K562 (cell line): Measurements from ENCODE around the gene AGAP1. TPM values are rescaled to one million over a fixed set of nuclear protein-coding genes. Genes with fewer than 3 reads are reported as not detected.

Experiments used
- ATAC-seq: fragments of 200-7000 bp; cut with Tn5 transposase; 3 replicates; pipeline ENCODE4 v1.9.1; 2020; ENCODE audit warnings: moderate library complexity
- BruUV-seq: library from RNA; stranded (reverse); fragments of 400-500 nt; replicated peaks from 2 replicates; lab custom pipeline; 2021; lab: Mats Ljungman, UMichigan
- CTCF ChIA-PET: fragments of 300-600 bp; formaldehyde crosslinking; extraction: SDS; loops from one replicate; lab custom pipeline; 2021; ENCODE audit warnings: low intra/inter-chr PET ratio; lab: Yijun Ruan, JAX
- POLR2A ChIA-PET: fragments of 300-600, 350-650 bp; sonication (Branson Sonifier 250); formaldehyde crosslinking; extraction: SDS; loops from one replicate; lab custom pipeline; 2021; ENCODE audit warnings: antibody characterized with exemption, inconsistent platforms; lab: Yijun Ruan, JAX
- DNase-seq, 4 experiments: peaks; one replicate each; pipeline versions ENCODE4 v3.0.0 to v3.0.0-alpha.2; 2011 to 2018; ENCODE audit warnings: low spot score in 3 of 4, mixed read lengths in 3 of 4; ENCODE audit errors: extremely low read depth in 1 of 4
- FAIRE-seq: peaks from 2 replicates; lab custom pipeline; 2011; peaks lifted over from hg19 to GRCh38; lab: Jason Lieb, UNC
- H2AFZ ChIP-seq: 2 replicates; pipeline ENCODE4 v1.6.0; 2011; ENCODE audit warnings: low read depth, low read length, control low read depth, inconsistent platforms
- H3K27ac ChIP-seq: fragments of 200-600 bp; 3 replicates; pipeline ENCODE4 v1.8.0; 2011; ENCODE audit warnings: low read depth, mild to moderate bottlenecking, control low read depth, inconsistent platforms, low read length, moderate library complexity, mixed read lengths; ENCODE audit errors: extremely low read depth
- H3K27me3 ChIP-seq, 2 experiments: fragments of 300-600 bp in 1 of 2; 2 replicates in 1 of 2; 3 replicates in 1 of 2; pipeline versions ENCODE4 v1.6.0 to v1.8.0; 2011; ENCODE audit warnings: inconsistent platforms in 2 of 2, low read length in 2 of 2, mild to moderate bottlenecking in 1 of 2, mixed read lengths in 1 of 2, moderate library complexity in 1 of 2; ENCODE audit not compliant: control insufficient read depth in 2 of 2, insufficient read depth in 2 of 2
- H3K36me3 ChIP-seq: fragments of 300-600 bp; 3 replicates; pipeline ENCODE4 v1.8.0; 2011; ENCODE audit warnings: mild to moderate bottlenecking, low read length, inconsistent platforms; ENCODE audit not compliant: control insufficient read depth, insufficient read depth
- H3K4me1 ChIP-seq, 2 experiments: fragments of 200-600 bp in 1 of 2; replicated peaks in 1 of 2; 2 replicates in 1 of 2; 3 replicates in 1 of 2; pipeline versions ENCODE4 v1.5.1 to v1.8.0; 2011; ENCODE audit warnings: inconsistent platforms in 2 of 2, low read length in 2 of 2, mild to moderate bottlenecking in 1 of 2, mixed read lengths in 1 of 2, moderate library complexity in 1 of 2; ENCODE audit not compliant: control insufficient read depth in 2 of 2, insufficient read depth in 2 of 2
- H3K4me2 ChIP-seq: 2 replicates; pipeline ENCODE4 v1.6.1; 2011; ENCODE audit warnings: low read length, control low read depth, inconsistent platforms, mixed read lengths; ENCODE audit not compliant: insufficient read depth
- H3K4me3 ChIP-seq: fragments of 200-600 bp; sonication (generic), shearing (Covaris generic); 2 replicates; pipeline ENCODE4 v1.5.1; 2016; ENCODE audit warnings: control low read depth, inconsistent platforms
- H3K79me2 ChIP-seq: fragments of 200-600 bp; 3 replicates; pipeline ENCODE4 v1.8.0; 2011; ENCODE audit warnings: low read length, inconsistent platforms; ENCODE audit not compliant: control insufficient read depth, insufficient read depth
- H3K9ac ChIP-seq, 2 experiments: 2 replicates each; pipeline versions ENCODE4 v1.6.0 to v1.6.1; 2011; ENCODE audit warnings: low read depth in 2 of 2, low read length in 2 of 2, control low read depth in 1 of 2, inconsistent platforms in 1 of 2, mild to moderate bottlenecking in 1 of 2, mixed read lengths in 1 of 2; ENCODE audit not compliant: insufficient read depth in 1 of 2
- H3K9me1 ChIP-seq: one replicate; pipeline ENCODE4 v1.6.0; 2011; ENCODE audit warnings: inconsistent platforms, mild to moderate bottlenecking, low read length, moderate library complexity; ENCODE audit not compliant: control insufficient read depth, insufficient read depth
- H3K9me3 ChIP-seq: replicated peaks from 2 replicates; pipeline ENCODE4 v1.5.1; 2011; ENCODE audit warnings: low read depth, low read length, inconsistent platforms; ENCODE audit not compliant: control insufficient read depth, insufficient read depth
- H4K20me1 ChIP-seq: replicated peaks from 2 replicates; pipeline ENCODE4 v1.6.1; 2011; ENCODE audit warnings: low read length, inconsistent platforms, mixed read lengths; ENCODE audit not compliant: control insufficient read depth, insufficient read depth
- C11orf30 ChIP-seq: fragments of 450-650 bp; IDR thresholded peaks from 2 replicates; pipeline ENCODE4 v1.6.1; 2016; ENCODE audit warnings: low read depth, mild to moderate bottlenecking
- CBX1 ChIP-seq: sonication (generic); IDR thresholded peaks from 2 replicates; pipeline ENCODE4 v1.6.1; 2016; ENCODE audit warnings: antibody characterized with exemption, low read depth, mild to moderate bottlenecking
- CCNT2 ChIP-seq: IDR thresholded peaks from 2 replicates; pipeline ENCODE4 v1.6.1; 2011; ENCODE audit warnings: borderline replicate concordance, low read depth, mild to moderate bottlenecking, moderate library complexity, mixed read lengths, low read length; ENCODE audit not compliant: insufficient read length; ENCODE audit errors: extremely low read depth
- HDAC8 ChIP-seq: fragments of 450-650 bp; IDR thresholded peaks from 2 replicates; pipeline ENCODE4 v1.6.1; 2016; ENCODE audit warnings: mild to moderate bottlenecking, missing genetic modification characterization, moderate library complexity, missing compliant biosample characterization
- IRF9 ChIP-seq: fragments of 450-650 bp; IDR thresholded peaks from 2 replicates; pipeline ENCODE4 v1.6.1; 2016; ENCODE audit warnings: missing biosample characterization, missing genetic modification characterization
- JUND ChIP-seq, 2 experiments: IDR thresholded peaks; 2 replicates in 1 of 2; 3 replicates in 1 of 2; pipeline ENCODE4 v1.6.1; 2011; ENCODE audit warnings: borderline replicate concordance in 2 of 2, low read depth in 2 of 2, low read length in 2 of 2, improper control_type of control experiment in 1 of 2, missing biosample characterization in 1 of 2, missing genetic modification characterization in 1 of 2, missing genetic modification reagents in 1 of 2
- PHF21A ChIP-seq: fragments of 450-650 bp; IDR thresholded peaks from 2 replicates; pipeline ENCODE4 v1.6.1; 2017; ENCODE audit warnings: low read depth, borderline replicate concordance
- PML ChIP-seq: IDR thresholded peaks from 2 replicates; pipeline ENCODE4 v1.6.1; 2012; ENCODE audit warnings: low read length, inconsistent platforms
- PTRF ChIP-seq: fragments of 450-650 bp; IDR thresholded peaks from 2 replicates; pipeline ENCODE4 v1.6.1; 2016; ENCODE audit warnings: mild to moderate bottlenecking, missing genetic modification characterization, missing compliant biosample characterization
- RBM25 ChIP-seq: fragments of 200-400 bp; formaldehyde crosslinking; IDR thresholded peaks from 2 replicates; pipeline ENCODE4 v1.6.1; 2018; ENCODE audit warnings: low read length, low read depth, moderate library complexity; ENCODE audit not compliant: severe bottlenecking
- WHSC1 ChIP-seq: IDR thresholded peaks from one replicate; pipeline ENCODE4 v1.6.1; 2012; ENCODE audit warnings: low read length, control low read depth, inconsistent platforms
- YBX1 ChIP-seq: fragments of 450-650 bp; IDR thresholded peaks from 2 replicates; pipeline ENCODE4 v1.7.1; 2016; ENCODE audit warnings: mild to moderate bottlenecking
- ZNF408 ChIP-seq: fragments of 250-450 bp; sonication (Bioruptor Pico); IDR thresholded peaks from 2 replicates; pipeline ENCODE4 v1.4.0; 2020; ENCODE audit warnings: low read depth, mild to moderate bottlenecking, moderate library complexity
- WGBS: fragments of 100-300 bp; shearing (Covaris generic); methylation state at CpG from one replicate; pipeline ENCODE4 v1.1.6; 2016; ENCODE audit warnings: low coverage, mixed read lengths; ENCODE audit not compliant: insufficient coverage; ENCODE audit errors: missing lambda C conversion rate; 5-methylcytosine and 5-hydroxymethylcytosine counted together
- in situ Hi-C: fragments of 300-500 bp; cut with MboI; formaldehyde crosslinking; loops from 4 replicates; pipeline ENCODE4 v1.15.0; 2018; ENCODE audit warnings: inconsistent platforms, mixed read lengths
- intact Hi-C: fragments of 100-400 bp; cut with micrococcal nuclease; formaldehyde crosslinking; loops from 2 replicates; pipeline ENCODE4 v1.14.2; 2022
- polyA plus RNA-seq, 8 experiments: library from polyadenylated mRNA; depleted of rRNA in 4 of 8; stranded (reverse) in 5 of 8; unstranded in 3 of 8; fragments of >200 nt; fragmentation: Nextera tagmentation in 2 of 8; fragmentation: Illumina TruSeq in 1 of 8; extraction: Ambion mirVana in 2 of 8; extraction: Trizol in 1 of 8; gene quantifications; 2 replicates each; pipeline versions ENCODE4 v1.2.1 to v1.2.3, GENCODE V29; 2011 to 2014; ENCODE audit warnings: inconsistent platforms in 1 of 8, missing spikeins in 1 of 8
- total RNA-seq, 7 experiments: library from RNA; depleted of rRNA in 6 of 7; stranded (reverse); fragments of >200 nt in 6 of 7; fragmentation: Illumina TruSeq in 2 of 7; extraction: Trizol in 2 of 7; gene quantifications; 2 replicates each; pipeline versions ENCODE4 v1.2.1 to v1.2.3, GENCODE V29; 2011 to 2021; ENCODE audit warnings: low replicate concordance in 1 of 7
- TF ChIP-seq, protein P1 (sequence below), 2 experiments: fragments of 450-650 bp; IDR thresholded peaks; 2 replicates each; pipeline ENCODE4 v1.6.1; 2018; ENCODE audit warnings: mild to moderate bottlenecking in 2 of 2, low read depth in 1 of 2; ENCODE audit not compliant: partially characterized antibody in 2 of 2
- TF ChIP-seq, protein P2 (sequence below), 2 experiments: fragments of 150-350 bp in 1 of 2; IDR thresholded peaks; 2 replicates each; pipeline ENCODE4 v1.6.1; 2012 to 2016; ENCODE audit warnings: low read depth in 2 of 2, low read length in 2 of 2, mild to moderate bottlenecking in 1 of 2, moderate library complexity in 1 of 2

AGAP1 gene
- total and polyA plus RNA-seq, 9 of the 15 experiments (the other 6 are each of a cell fraction or from before 2014, with no cell fraction given): 1.3 to 24.0 (median 10.6) TPM

- ATAC-seq: no peak
- in situ Hi-C loops (no loop called here), intact Hi-C loops (no loop called here)
- Histone ChIP-seq H3K79me2 (no peaks in the 10 kb centered on the region), H3K27ac (no peak overlapping the region), H3K9me1 (no peaks in the 10 kb centered on the region), H3K4me2 (no peak overlapping the region), H3K4me3 (no peak overlapping the region), H3K9me3 (no peaks in the 10 kb centered on the region), H3K36me3 (no peaks in the 10 kb centered on the region), H3K4me1 (no peaks in the 10 kb centered on the region), H3K9ac (no peak overlapping the region), H2AFZ (no peak overlapping the region), H4K20me1 (no peaks in the 10 kb centered on the region), H3K27me3 (no peaks in the 10 kb centered on the region)
- no peak for FAIRE-seq
- ChIA-PET POLR2A (no interaction called here), CTCF (no interaction called here)
- no peak for DNase-seq
- WGBS: 83% methylated on average over 6 of the region's 8 CpGs
- no TSS peak for BruUV-seq
- TF ChIP-seq HDAC8 (tag): no peak
- TF ChIP-seq IRF9 (tag): no peak
- no peak for TF ChIP-seq PML
- TF ChIP-seq ZNF408 (CRISPR knock-in tag): no peak
- no peak for TF ChIP-seq RBM25
- no peak for TF ChIP-seq CBX1
- no peak for TF ChIP-seq PTRF
- TF ChIP-seq YBX1: no peak
- TF ChIP-seq C11orf30: no peak
- TF ChIP-seq, protein P1, sequence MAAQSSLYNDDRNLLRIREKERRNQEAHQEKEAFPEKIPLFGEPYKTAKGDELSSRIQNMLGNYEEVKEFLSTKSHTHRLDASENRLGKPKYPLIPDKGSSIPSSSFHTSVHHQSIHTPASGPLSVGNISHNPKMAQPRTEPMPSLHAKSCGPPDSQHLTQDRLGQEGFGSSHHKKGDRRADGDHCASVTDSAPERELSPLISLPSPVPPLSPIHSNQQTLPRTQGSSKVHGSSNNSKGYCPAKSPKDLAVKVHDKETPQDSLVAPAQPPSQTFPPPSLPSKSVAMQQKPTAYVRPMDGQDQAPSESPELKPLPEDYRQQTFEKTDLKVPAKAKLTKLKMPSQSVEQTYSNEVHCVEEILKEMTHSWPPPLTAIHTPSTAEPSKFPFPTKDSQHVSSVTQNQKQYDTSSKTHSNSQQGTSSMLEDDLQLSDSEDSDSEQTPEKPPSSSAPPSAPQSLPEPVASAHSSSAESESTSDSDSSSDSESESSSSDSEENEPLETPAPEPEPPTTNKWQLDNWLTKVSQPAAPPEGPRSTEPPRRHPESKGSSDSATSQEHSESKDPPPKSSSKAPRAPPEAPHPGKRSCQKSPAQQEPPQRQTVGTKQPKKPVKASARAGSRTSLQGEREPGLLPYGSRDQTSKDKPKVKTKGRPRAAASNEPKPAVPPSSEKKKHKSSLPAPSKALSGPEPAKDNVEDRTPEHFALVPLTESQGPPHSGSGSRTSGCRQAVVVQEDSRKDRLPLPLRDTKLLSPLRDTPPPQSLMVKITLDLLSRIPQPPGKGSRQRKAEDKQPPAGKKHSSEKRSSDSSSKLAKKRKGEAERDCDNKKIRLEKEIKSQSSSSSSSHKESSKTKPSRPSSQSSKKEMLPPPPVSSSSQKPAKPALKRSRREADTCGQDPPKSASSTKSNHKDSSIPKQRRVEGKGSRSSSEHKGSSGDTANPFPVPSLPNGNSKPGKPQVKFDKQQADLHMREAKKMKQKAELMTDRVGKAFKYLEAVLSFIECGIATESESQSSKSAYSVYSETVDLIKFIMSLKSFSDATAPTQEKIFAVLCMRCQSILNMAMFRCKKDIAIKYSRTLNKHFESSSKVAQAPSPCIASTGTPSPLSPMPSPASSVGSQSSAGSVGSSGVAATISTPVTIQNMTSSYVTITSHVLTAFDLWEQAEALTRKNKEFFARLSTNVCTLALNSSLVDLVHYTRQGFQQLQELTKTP (IDR thresholded peaks at IDR 0.05; ENCODE audit: low read depth in 1 of 2, partially characterized antibody in 2 of 2): no peak
- TF ChIP-seq, protein P2, sequence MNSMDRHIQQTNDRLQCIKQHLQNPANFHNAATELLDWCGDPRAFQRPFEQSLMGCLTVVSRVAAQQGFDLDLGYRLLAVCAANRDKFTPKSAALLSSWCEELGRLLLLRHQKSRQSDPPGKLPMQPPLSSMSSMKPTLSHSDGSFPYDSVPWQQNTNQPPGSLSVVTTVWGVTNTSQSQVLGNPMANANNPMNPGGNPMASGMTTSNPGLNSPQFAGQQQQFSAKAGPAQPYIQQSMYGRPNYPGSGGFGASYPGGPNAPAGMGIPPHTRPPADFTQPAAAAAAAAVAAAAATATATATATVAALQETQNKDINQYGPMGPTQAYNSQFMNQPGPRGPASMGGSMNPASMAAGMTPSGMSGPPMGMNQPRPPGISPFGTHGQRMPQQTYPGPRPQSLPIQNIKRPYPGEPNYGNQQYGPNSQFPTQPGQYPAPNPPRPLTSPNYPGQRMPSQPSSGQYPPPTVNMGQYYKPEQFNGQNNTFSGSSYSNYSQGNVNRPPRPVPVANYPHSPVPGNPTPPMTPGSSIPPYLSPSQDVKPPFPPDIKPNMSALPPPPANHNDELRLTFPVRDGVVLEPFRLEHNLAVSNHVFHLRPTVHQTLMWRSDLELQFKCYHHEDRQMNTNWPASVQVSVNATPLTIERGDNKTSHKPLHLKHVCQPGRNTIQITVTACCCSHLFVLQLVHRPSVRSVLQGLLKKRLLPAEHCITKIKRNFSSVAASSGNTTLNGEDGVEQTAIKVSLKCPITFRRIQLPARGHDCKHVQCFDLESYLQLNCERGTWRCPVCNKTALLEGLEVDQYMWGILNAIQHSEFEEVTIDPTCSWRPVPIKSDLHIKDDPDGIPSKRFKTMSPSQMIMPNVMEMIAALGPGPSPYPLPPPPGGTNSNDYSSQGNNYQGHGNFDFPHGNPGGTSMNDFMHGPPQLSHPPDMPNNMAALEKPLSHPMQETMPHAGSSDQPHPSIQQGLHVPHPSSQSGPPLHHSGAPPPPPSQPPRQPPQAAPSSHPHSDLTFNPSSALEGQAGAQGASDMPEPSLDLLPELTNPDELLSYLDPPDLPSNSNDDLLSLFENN (IDR thresholded peaks at IDR 0.05; ENCODE audit: low read depth in 2 of 2, low read length in 2 of 2): no peak
- no peak for TF ChIP-seq CCNT2
- TF ChIP-seq JUND (IDR thresholded peaks at IDR 0.05; ENCODE audit: borderline replicate concordance, low read depth, low read length): no peak
- no peak for TF ChIP-seq JUND (tag; IDR thresholded peaks at IDR 0.05; ENCODE audit: borderline replicate concordance, low read depth, low read length)
- TF ChIP-seq PHF21A: no peak
- TF ChIP-seq WHSC1: no peak
Observed at GRCh38 chr2:235844561-235844960, 350.7 kb downstream of the AGAP1 start.
